ENCODE measurements around the gene GALNT5.

GRCh38 chr2:157271590-157272203 is 14.2 kb downstream of the GALNT5 start:
- TF ChIP-seq CTCF (IDR thresholded peaks at IDR 0.05) (no peak), REST (IDR thresholded peaks at IDR 0.05; ENCODE audit: insufficient read depth in 1 of 2, low read depth in 2 of 2, low read length in 1 of 2) (no peak)

Measured in Panc1 (cell line).